Nephron progenitor cell (in vitro differentiated cells): ENCODE data around the gene MEGF8.

Experiments used
- DNase-seq: peaks from one replicate; pipeline ENCODE4 v3.0.0; 2021
- H3K27ac Mint-ChIP-seq: 2 replicates; pipeline ENCODE4 v1.8.0; 2021; ENCODE audit warnings: mild to moderate bottlenecking, moderate library complexity, mixed read lengths
- H3K27me3 Mint-ChIP-seq: 2 replicates; pipeline ENCODE4 v1.8.0; 2021; ENCODE audit warnings: mild to moderate bottlenecking, low read depth, mixed read lengths; ENCODE audit not compliant: poor library complexity
- H3K36me3 Mint-ChIP-seq: 2 replicates; pipeline ENCODE4 v1.8.0; 2021; ENCODE audit warnings: low read depth, mixed read lengths
- H3K4me1 Mint-ChIP-seq: 2 replicates; pipeline ENCODE4 v1.8.0; 2021; ENCODE audit warnings: mixed read lengths
- H3K4me3 Mint-ChIP-seq: 2 replicates; pipeline ENCODE4 v1.8.0; 2021; ENCODE audit warnings: mild to moderate bottlenecking, moderate library complexity, mixed read lengths
- H3K9me3 Mint-ChIP-seq: 2 replicates; pipeline ENCODE4 v1.8.0; 2021; ENCODE audit warnings: mild to moderate bottlenecking, moderate library complexity, mixed read lengths
- CTCF ChIP-seq: fragments of 200-600 bp; sonication (generic); IDR thresholded peaks from 2 replicates; pipeline ENCODE4 v1.5.0; 2021; ENCODE audit warnings: antibody characterized with exemption

Gene MEGF8

GRCh38 chr19:42343344-42344110 lies 18.1 kb downstream of the MEGF8 start:
- Mint-ChIP-seq H3K27me3 (no peaks in the 10 kb centered on the region), H3K27ac (peak overlapping the region; percentile 58), H3K36me3 (peaks cover 46% of the 10 kb centered on the region), H3K4me1 (no peaks in the 10 kb centered on the region), H3K9me3 (no peaks in the 10 kb centered on the region), H3K4me3 (no peak overlapping the region)
- DNase-seq: peak; percentile 26
- no peak for TF ChIP-seq CTCF

- Mint-ChIP-seq H3K27me3 (no peaks in the 10 kb centered on the region), H3K9me3 (no peaks in the 10 kb centered on the region), H3K36me3 (peaks cover 38% of the 10 kb centered on the region), H3K4me1 (no peaks in the 10 kb centered on the region), H3K4me3 (no peak overlapping the region), H3K27ac (peak overlapping the region; percentile 90)
- no peak for TF ChIP-seq CTCF
- no peak for DNase-seq
These were observed 19.0 kb downstream of the MEGF8 start for GRCh38 chr19:42344336-42344893.

GRCh38 chr19:42345191-42345812 lies 19.9 kb downstream of the MEGF8 start:
- TF ChIP-seq CTCF: no peak
- H3K36me3 Mint-ChIP-seq: peaks cover 36% of the 10 kb centered on the region

GRCh38 chr19:42348211-42348610 lies 22.8 kb downstream of the MEGF8 start:
- H3K27ac Mint-ChIP-seq: no peak overlapping the region
- H3K4me1 Mint-ChIP-seq: no peaks in the 10 kb centered on the region
- DNase-seq: no peak
- H3K4me3 Mint-ChIP-seq: no peak overlapping the region
- H3K27me3 Mint-ChIP-seq: no peaks in the 10 kb centered on the region
- H3K9me3 Mint-ChIP-seq: no peaks in the 10 kb centered on the region
- peaks cover 33% of the 10 kb centered on the region for H3K36me3 Mint-ChIP-seq
- no peak for TF ChIP-seq CTCF

More at GRCh38 chr19:42345191-42345812, 19.9 kb downstream of the MEGF8 start:
- no peak overlapping the region for H3K4me3 Mint-ChIP-seq
- no peak for DNase-seq
- H3K9me3 Mint-ChIP-seq: no peaks in the 10 kb centered on the region
- H3K4me1 Mint-ChIP-seq: no peaks in the 10 kb centered on the region
- no peaks in the 10 kb centered on the region for H3K27me3 Mint-ChIP-seq
- peak overlapping the region; percentile 28 for H3K27ac Mint-ChIP-seq

GRCh38 chr19:42349378-42350107 lies 24.1 kb downstream of the MEGF8 start:
- peak overlapping the region; percentile 15 for H3K27ac Mint-ChIP-seq
- no peaks in the 10 kb centered on the region for H3K27me3 Mint-ChIP-seq
- TF ChIP-seq CTCF: no peak
- H3K4me1 Mint-ChIP-seq: peaks cover 7% of the 10 kb centered on the region
- no peak overlapping the region for H3K4me3 Mint-ChIP-seq
- no peak for DNase-seq
- H3K9me3 Mint-ChIP-seq: no peaks in the 10 kb centered on the region
- H3K36me3 Mint-ChIP-seq: peaks cover 36% of the 10 kb centered on the region
